HG03378 (cell line): ENCODE results near the gene SOWAHA.
"Not testable (repeated sequence)": the region's sequence is repeated elsewhere in the genome, so short reads cannot be mapped to it uniquely, and the experiment has no call there.

Source experiments
- ATAC-seq: cut with Tn5 transposase; IDR thresholded peaks from one replicate; pipeline ENCODE4 v1.9.1; 2021; ENCODE audit warnings: mild to moderate bottlenecking, moderate library complexity; ENCODE audit not compliant: unreplicated experiment

The SOWAHA gene

DNA sequence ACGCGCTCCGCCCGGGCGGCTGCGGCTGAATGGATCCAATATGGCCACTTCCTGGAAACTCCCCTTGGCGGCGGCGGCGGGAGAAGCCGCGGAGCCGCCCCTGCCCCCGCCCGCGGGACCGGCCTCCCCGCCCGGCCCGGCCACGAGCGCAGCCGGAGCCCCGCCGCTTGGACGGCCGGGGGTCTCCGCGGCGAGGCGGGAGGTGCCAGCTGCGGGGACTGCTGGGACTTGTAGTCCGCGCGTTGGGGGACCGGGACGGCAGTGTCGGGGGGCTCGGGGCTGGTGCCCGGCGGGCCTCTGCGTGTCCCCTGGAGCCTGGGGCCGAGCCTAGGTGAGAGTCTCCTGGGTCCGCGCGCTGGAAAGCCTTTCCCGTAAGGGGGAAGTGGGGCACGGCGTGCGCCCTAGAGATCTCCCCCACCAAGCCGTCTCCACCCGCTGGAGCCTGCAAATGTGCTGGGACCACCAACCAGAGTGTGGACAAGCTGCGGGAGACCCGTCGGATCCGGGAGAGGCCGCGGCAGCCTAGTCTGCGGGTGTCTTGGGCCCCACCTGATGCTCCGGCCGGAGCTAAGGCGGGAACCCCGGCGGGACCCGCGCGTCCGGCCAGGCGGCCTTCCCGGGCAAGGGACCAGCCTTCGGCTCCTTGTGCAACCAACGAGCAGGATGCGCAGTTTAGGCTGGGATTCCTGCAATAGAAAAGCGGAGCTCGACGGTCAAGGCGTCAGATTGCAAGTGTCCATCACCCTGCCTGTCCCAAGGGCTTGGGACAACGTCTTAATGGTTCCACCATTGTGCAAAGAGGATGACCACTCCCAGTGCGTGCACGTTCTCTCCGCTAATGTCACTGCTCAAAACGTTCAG lies 35.7 kb upstream of the SOWAHA start, which contains the start of gene SEPTIN8:
Gene SEPTIN8 (minus strand): TSS at position 31 of the 861 bp plus-strand sequence. CDS start 102 bp downstream, outside the sequence.
- no peak for ATAC-seq

GRCh38 chr5:132778129-132778528 lies 35.0 kb upstream of the SOWAHA start:
- no peak for ATAC-seq

- ATAC-seq = no peak
Measured at GRCh38 chr5:132778856-132779255, 34.2 kb upstream of the SOWAHA start.

DNA sequence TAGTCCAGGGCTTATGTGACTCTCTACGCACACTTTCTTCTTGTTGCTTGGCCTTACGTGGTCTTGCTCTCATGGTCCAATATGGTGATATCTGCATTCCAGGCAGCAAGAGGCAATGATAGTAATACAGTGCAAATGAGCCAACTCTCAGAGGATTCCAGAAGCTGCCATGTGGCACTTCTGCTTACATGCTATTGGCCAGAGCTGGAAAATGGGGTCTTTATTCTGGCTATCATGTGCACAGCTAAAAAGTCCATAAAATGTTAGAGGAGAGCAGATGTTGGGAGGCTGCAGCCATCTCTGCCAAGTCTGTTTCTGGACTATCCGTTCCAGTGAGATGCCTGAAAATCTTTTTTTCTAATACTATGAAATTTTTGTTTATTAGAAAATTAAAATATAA lies 33.1 kb upstream of the SOWAHA start:
- ATAC-seq = no peak

- no peak for ATAC-seq
Measured at GRCh38 chr5:132780577-132780976, 32.5 kb upstream of the SOWAHA start.

GRCh38 chr5:132781029-132781428 lies 32.1 kb upstream of the SOWAHA start:
- ATAC-seq = no peak

- ATAC-seq = no peak
Measured at GRCh38 chr5:132782101-132782500, 31.0 kb upstream of the SOWAHA start.

DNA sequence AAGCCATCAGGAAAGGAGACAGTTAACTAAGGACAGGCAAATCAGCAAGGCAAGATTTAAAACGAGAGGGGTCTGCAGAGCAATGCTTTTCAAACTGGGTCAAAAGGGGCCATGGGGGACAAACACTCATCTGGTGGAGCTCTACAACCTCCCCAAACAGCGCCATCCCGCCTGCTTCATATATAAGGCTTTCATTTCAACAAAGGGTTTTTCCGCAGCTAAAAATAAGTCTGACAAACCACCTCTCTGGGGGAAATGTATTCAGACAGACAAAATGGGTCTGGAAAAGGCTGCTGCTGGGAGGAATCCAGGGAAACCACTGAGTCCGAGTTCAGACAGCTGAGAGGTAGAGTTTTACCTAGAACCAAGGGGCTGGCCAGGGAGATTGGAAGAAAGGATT lies 27.7 kb upstream of the SOWAHA start:
- ATAC-seq = no peak

DNA sequence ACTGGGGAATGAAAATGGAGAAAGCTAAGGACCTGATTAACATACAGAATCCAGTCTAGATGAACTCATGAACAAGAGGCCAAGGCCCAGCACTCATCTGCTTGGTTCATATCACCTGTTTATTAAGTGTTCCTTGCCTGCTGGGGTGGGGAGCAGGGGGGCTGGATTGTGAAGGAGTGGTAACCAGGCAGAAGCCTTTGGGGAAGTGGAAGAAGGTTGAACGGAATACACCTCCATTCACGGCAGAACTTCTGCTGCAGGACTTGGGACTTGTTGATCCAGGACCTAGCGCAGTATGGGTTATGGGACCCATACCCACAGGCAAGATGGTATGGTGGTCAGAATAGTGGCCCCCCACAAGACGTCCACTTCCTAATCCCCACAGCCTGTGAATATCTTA lies 27.2 kb upstream of the SOWAHA start:
- ATAC-seq = no peak

DNA sequence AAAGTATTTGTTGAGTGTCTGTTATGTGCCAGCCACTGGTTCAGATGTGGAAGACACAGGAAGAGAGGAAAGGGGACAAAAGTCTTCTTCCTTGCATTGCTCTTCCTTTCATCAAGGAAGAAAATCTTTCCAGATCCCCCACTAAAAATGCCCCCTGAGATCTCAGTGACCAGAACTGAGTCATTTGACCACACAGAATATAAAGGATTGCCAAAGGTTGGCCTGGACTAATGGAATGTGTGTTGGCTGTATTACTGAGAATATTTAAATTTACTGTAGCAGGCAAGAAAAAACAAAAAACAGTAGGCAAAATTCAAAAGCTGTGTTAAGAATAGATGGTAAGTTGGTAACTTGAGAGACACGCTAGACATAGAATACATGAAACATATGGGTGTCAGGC lies 26.0 kb upstream of the SOWAHA start:
- ATAC-seq = no peak

DNA sequence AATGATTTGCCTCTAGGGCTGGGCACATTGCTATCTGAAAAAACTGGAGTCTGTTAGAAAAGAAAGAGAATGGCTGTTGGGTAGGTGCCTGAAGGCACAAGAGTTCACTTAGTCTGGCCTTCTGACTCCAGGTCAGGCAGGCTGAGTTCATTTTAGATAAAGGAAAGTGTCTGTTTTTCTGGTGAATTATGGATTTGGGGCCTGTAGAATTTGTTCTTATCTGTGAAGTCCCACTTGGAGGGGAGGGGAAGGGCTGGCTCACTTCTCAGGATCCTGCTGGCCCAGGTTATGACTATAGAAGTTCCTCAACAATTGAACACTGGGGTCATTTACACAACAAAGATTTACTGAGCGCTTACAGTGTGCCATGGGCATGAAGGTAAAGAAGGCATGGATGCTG lies 24.6 kb upstream of the SOWAHA start:
- ATAC-seq = no peak

DNA sequence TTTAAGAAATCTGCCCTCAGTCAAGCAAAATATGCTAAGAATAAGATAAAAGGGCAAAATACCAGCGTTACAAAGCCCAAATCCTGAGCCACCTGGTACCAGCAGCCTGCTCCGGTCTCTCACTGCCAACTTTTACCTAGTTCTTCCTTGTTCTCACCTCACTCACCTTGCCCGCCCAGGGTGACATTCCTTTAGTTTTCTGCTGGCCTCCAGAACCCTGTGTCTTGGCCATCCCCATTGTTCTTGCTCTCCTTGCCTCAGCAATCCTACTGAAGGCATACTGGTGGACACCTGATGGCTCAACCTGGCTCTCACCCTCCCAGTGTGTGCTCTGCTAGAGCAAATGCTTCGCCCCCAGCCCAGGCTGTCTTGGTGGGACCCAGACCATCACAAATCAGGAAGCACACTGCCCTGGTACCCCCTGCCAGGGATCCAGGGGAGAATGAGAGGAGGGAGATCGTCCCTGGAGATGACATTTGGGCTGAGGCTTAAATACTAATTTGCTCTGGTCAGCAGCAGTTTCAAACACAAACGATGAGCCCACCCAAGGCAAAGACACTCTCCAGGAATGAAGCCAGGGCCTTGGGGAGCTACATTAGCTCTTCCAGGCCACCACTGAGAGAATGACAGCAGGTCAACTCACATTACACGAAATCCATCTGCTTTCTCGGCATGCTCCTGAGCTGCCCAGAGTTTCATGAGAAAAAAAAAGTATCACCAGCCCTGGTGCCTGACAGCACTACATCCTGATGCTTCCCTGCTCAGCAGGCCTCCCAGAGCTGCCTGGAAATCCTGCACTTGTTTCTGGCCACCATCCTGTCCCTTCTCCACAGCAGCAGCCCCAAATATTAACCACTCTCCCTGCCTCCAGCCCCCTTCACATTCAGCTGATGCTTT lies 23.9 kb upstream of the SOWAHA start:
- ATAC-seq = no peak

GRCh38 chr5:132790201-132790865 lies 22.8 kb upstream of the SOWAHA start:
- no peak for ATAC-seq

GRCh38 chr5:132791026-132791425 lies 22.1 kb upstream of the SOWAHA start:
- ATAC-seq = no peak

DNA sequence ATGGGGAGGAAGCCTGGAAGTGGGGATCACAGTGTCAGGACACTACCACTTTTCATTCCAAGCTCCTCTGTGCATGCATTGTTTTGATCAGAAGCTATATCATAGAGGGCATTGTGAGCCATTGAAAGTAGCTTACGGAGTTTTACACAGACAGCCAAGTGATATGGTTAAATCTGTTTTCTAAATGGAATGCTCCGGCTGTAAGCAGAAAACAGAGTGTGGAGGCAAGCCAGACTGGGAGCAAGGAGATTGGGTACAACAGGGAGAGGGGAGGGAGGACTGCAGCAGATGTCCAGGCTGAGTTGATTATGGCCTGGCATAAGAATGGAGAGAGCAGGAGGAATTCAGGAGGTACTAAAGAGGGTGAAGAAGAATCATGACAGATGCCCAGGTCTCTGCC lies 15.5 kb upstream of the SOWAHA start:
- no peak for ATAC-seq

DNA sequence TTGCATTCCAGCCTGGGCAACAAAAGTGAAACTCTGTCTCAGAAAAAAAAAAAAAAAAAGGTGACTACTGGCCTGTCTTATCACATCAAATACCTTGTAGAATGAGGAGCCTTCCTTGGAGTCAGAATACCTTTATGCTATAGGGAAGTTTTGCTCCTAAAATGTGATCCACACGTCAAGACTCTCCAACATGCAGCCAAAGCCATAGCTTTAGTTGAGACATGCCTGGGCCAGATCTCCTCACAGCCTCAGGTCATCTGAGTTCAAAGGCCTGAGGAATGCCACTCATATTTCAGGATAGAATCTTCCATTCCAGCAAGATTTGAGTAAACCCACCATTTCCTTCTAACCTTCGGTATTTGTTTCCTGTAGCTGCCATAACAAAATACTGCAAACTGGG lies 13.7 kb upstream of the SOWAHA start:
- ATAC-seq = no peak

DNA sequence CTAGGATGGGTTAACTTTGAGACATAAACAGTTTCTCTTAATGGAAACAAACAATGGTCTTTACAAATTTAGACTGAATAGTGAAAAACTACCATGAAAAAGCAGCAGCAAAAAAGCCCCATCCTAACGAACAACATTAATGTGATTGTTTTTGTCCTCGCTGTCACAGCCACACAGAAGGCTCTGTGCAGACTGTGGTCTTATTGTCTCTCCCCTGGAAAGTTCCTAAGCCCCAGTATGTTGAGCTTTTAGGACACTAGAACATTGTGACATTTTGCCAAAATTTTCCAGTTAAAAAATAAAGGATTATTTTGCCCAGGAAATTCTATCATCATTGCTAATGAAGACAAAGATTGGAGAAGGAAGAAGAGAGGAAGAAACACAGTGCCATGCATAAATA lies 12.6 kb upstream of the SOWAHA start:
- ATAC-seq = no peak

DNA sequence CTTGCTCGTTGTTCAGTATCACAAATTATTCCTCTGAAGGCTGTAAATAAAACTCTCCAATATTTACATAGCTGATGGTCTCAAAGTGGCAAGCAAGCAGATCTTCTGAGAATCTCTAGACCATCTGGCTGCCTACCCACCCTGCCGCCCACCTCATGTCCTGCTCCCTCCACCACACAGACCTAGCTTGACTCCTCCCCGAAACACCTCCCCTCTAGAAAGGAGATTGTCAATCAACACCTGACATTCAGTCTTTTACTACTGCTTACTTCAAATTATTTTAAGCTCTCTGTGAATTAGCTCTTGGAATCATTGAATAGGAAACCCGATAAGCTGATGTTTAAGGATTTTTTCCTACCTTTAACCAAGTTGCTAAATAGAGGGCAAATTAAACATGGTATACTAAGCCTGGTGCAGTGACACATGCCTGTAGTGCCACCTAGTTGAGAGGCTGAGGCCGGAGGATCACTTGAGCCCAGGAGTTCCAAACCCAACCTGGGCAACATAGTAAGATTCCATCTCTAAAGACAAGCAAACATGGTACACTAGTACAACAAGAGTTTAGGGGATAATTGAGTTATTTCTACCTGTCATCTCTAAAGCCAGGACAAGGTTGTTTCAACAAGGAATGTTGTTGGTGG lies 10.9 kb upstream of the SOWAHA start:
- no peak for ATAC-seq

DNA sequence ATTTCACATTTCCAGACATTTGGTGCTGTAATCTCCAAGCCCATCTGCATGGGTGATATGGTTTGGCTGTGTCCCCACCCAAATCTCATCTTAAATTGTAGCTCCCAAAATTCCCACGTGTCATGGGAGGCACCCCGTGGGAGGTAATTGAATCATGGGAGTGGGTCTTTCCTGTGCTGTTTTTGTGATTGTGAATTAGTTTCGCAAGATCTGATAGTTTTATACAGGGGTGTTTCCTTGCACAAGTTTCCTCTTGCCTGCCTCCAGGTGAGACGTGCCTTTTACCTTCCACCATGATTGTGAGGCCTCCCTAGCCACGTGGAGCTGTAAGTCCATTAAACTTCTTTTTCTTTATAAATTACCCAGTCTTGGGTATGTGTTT lies 10.4 kb upstream of the SOWAHA start:
- not testable (repeated sequence) for ATAC-seq

DNA sequence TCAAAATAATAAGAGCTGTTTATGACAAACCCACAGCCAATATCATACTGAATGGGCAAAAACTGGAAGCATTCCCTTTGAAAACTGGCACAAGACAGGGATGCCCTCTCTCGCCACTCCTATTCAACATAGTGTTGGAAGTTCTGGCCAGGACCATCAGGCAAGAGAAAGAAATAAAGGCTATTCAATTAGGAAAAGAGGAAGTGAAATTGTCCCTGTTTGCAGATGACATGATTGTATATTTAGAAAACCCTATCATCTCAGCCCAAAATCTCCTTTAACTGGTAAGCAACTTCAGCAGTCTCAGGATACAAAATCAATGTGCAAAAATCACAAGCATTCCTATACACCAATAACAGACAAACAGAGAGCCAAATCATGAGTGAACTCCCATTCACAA lies 8.9 kb upstream of the SOWAHA start:
- ATAC-seq = not testable (repeated sequence)

- ATAC-seq = not testable (repeated sequence)
Measured at GRCh38 chr5:132805872-132806271, 7.2 kb upstream of the SOWAHA start.
